A549 (cell line): ENCODE measurements around the gene FASLG. TPM values are rescaled to one million over a fixed set of nuclear protein-coding genes. Genes with fewer than 3 reads are reported as not detected.

Experiments
- ATAC-seq, 2 experiments: fragments of 200-7000 bp in 1 of 2; fragments of >200 bp in 1 of 2; cut with Nextera tagmentation in 1 of 2; cut with Tn5 transposase in 1 of 2; 3 replicates each; pipeline versions ENCODE4 v1.8.0 to v1.9.1; 2018 to 2020; ENCODE audit warnings: mild to moderate bottlenecking in 1 of 2, moderate library complexity in 1 of 2
- CTCF ChIA-PET: fragments of 300-600 bp; sonication (Branson Sonifier 250); formaldehyde crosslinking; extraction: SDS; loops from one replicate; lab custom pipeline; 2021; ENCODE audit warnings: antibody characterized with exemption, inconsistent platforms; lab: Yijun Ruan, JAX
- POLR2A ChIA-PET: fragments of 350-600 bp; formaldehyde crosslinking; extraction: SDS; loops from one replicate; lab custom pipeline; 2021; ENCODE audit warnings: antibody characterized with exemption, inconsistent platforms; lab: Yijun Ruan, JAX
- DNase-seq, 2 experiments: peaks; one replicate each; pipeline versions ENCODE4 v3.0.0 to v3.0.0-alpha.2; 2011 to 2016; ENCODE audit warnings: low read depth in 1 of 2, low spot score in 1 of 2
- FAIRE-seq: peaks from 2 replicates; lab custom pipeline; 2011; peaks lifted over from hg19 to GRCh38; lab: Jason Lieb, UNC
- H3K27ac ChIP-seq, 2 experiments: fragments of >200 bp; sonication (Bioruptor Twin); formaldehyde crosslinking; 3 replicates each; pipeline ENCODE4 v1.5.1; 2016 to 2017
- H3K4me1 ChIP-seq: fragments of >200 bp; sonication (Bioruptor Twin); formaldehyde crosslinking; 3 replicates; pipeline ENCODE4 v1.6.1; 2016
- H3K4me2 ChIP-seq: fragments of >200 bp; sonication (Bioruptor Twin); formaldehyde crosslinking; 3 replicates; pipeline ENCODE4 v1.6.1; 2016
- H3K4me3 ChIP-seq: fragments of >200 bp; sonication (Bioruptor Twin); formaldehyde crosslinking; 3 replicates; pipeline ENCODE4 v1.5.1; 2016
- H3K9me3 ChIP-seq: fragments of >200 bp; sonication (Bioruptor Twin); formaldehyde crosslinking; 3 replicates; pipeline ENCODE4 v1.6.1; 2016
- EHMT2 ChIP-seq: fragments of 200-600 bp; sonication (generic); IDR thresholded peaks from 2 replicates; pipeline ENCODE4 v1.6.1; 2016; ENCODE audit warnings: antibody characterized with exemption, low read depth, mild to moderate bottlenecking, moderate library complexity
- FOXS1 ChIP-seq: fragments of 250-450 bp; sonication (Bioruptor Pico); IDR thresholded peaks from 2 replicates; pipeline ENCODE4 v1.5.0; 2020; ENCODE audit warnings: mild to moderate bottlenecking, moderate library complexity
- HOXB13 ChIP-seq: fragments of 250-450 bp; sonication (Bioruptor Pico); IDR thresholded peaks from 2 replicates; pipeline ENCODE4 v1.5.0; 2020; ENCODE audit warnings: low read depth, mild to moderate bottlenecking, moderate library complexity
- HOXB5 ChIP-seq: fragments of 250-450 bp; sonication (Bioruptor Pico); IDR thresholded peaks from 2 replicates; pipeline ENCODE4 v1.5.0; 2020; ENCODE audit warnings: mild to moderate bottlenecking, moderate library complexity
- KDM1A ChIP-seq: fragments of 200-600 bp; sonication (generic); IDR thresholded peaks from 2 replicates; pipeline ENCODE4 v1.6.1; 2016; ENCODE audit warnings: low read depth, mild to moderate bottlenecking
- MAFK ChIP-seq: fragments of 450-650 bp; IDR thresholded peaks from 2 replicates; pipeline ENCODE4 v1.6.1; 2014; ENCODE audit not compliant: partially characterized antibody
- MYC ChIP-seq: IDR thresholded peaks from 2 replicates; pipeline ENCODE4 v1.6.1; 2012; ENCODE audit warnings: mild to moderate bottlenecking, inconsistent platforms, low read length, improper control_type of control experiment, borderline replicate concordance
- NFE2L2 ChIP-seq: fragments of 150-350 bp; conservative IDR thresholded peaks from 2 replicates; pipeline ENCODE4 v1.6.1; 2014; ENCODE audit warnings: low read length
- PHF8 ChIP-seq: fragments of 200-600 bp; sonication (generic); IDR thresholded peaks from 2 replicates; pipeline ENCODE4 v1.6.1; 2016; ENCODE audit warnings: low read depth, mild to moderate bottlenecking, antibody characterized with exemption, moderate library complexity, borderline replicate concordance
- RFX5 ChIP-seq: fragments of 450-650 bp; IDR thresholded peaks from 2 replicates; pipeline ENCODE4 v1.7.1; 2014; ENCODE audit warnings: antibody characterized with exemption, mild to moderate bottlenecking, moderate library complexity
- SMC3 ChIP-seq: fragments of >200 bp; sonication (Bioruptor Twin); formaldehyde crosslinking; IDR thresholded peaks from 3 replicates; pipeline ENCODE4 v1.6.1; 2018; ENCODE audit warnings: inconsistent platforms
- SREBF2 ChIP-seq: fragments of 450-650 bp; IDR thresholded peaks from 2 replicates; pipeline ENCODE4 v1.6.1; 2014; ENCODE audit warnings: mild to moderate bottlenecking, moderate library complexity
- TFCP2L1 ChIP-seq: fragments of 250-450 bp; sonication (Bioruptor Pico); IDR thresholded peaks from 2 replicates; pipeline ENCODE4 v1.5.0; 2021; ENCODE audit warnings: mild to moderate bottlenecking
- WGBS: methylation state at CpG from one replicate; pipeline ENCODE4 v1.1.6; 2017; ENCODE audit errors: missing lambda C conversion rate; 5-methylcytosine and 5-hydroxymethylcytosine counted together
- polyA plus RNA-seq, 4 experiments: library from polyadenylated mRNA; depleted of rRNA in 3 of 4; stranded (reverse); fragments of >200 nt; fragmentation: RNase III in 1 of 4; extraction: RNeasy Plus Mini Kit Qiagen cat#74134 plus additional on column Dnase treatment in 1 of 4; gene quantifications; 2 replicates in 3 of 4; 3 replicates in 1 of 4; pipeline ENCODE4 v1.2.3, GENCODE V29; 2011 to 2017
- TF ChIP-seq, protein P1 (sequence below): fragments of >200 bp; sonication (Bioruptor Twin); formaldehyde crosslinking; IDR thresholded peaks from 2 replicates; pipeline ENCODE4 v1.6.1; 2016
- TF ChIP-seq, protein P2 (sequence below): fragments of 250-450 bp; sonication (Bioruptor Pico); IDR thresholded peaks from 2 replicates; pipeline ENCODE4 v1.5.0; 2020; ENCODE audit warnings: low read depth, mild to moderate bottlenecking, moderate library complexity
- TF ChIP-seq, protein P3 (sequence below): fragments of >200 bp; sonication (Bioruptor Twin); formaldehyde crosslinking; IDR thresholded peaks from 3 replicates; pipeline ENCODE4 v1.5.1; 2016
- TF ChIP-seq, protein P4 (sequence below): IDR thresholded peaks from 2 replicates; pipeline ENCODE4 v1.6.1; 2012; ENCODE audit warnings: low read depth, borderline replicate concordance
- TF ChIP-seq, protein P5 (sequence below): fragments of 250-450 bp; sonication (Bioruptor Pico); IDR thresholded peaks from 2 replicates; pipeline ENCODE4 v1.5.0; 2021; ENCODE audit warnings: mild to moderate bottlenecking, moderate library complexity, borderline replicate concordance
- TF ChIP-seq, protein P6 (sequence below): fragments of 150-350 bp; IDR thresholded peaks from 2 replicates; pipeline ENCODE4 v1.6.1; 2014; ENCODE audit warnings: low read depth, mild to moderate bottlenecking, low read length

The FASLG gene
- polyA plus RNA-seq, 2 of the 4 experiments (the other 2 are of a cell fraction) = not detected

DNA sequence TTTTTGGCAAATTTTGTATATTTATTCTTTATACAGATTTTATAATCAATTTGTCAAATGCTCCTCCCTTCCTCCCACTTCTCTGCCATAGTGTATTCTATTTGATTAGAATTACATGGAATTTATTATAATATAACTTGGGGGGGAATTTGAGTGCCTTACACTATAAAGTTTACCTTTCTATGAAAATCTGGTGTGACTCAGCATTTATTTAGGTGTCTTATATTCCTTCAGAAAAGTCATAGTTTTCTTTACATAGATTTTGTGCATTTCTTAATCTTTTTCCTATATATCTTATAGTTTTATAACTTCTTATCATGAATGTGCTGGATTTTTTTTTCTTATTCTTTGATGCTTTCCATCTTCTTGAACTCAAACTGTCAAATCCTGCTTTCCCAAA is 21.3 kb downstream of the FASLG start:
- ChIA-PET CTCF (no interaction called here), POLR2A (no interaction called here)
- DNase-seq (no peak), FAIRE-seq (no peak), ATAC-seq (no peak)
- H3K4me2 ChIP-seq = no peak overlapping the region
- H3K9me3 ChIP-seq = 0 out of 3 replicates have a peak, but pooled peaks cover 6% of the 10 kb centered on the region
- H3K27ac ChIP-seq = peak overlapping the region in 1 of 2 experiments; percentile 52; a peak in 1 of 6 replicates
- H3K4me3 ChIP-seq = no peak overlapping the region
- H3K4me1 ChIP-seq = 0 out of 3 replicates have a peak, but pooled peaks cover 3% of the 10 kb centered on the region
- TF ChIP-seq MAFK = peak; percentile 79
- TF ChIP-seq RFX5 = no peak
- no peak for TF ChIP-seq EHMT2
- peak; percentile 77 for TF ChIP-seq NFE2L2
- no peak for TF ChIP-seq PHF8
- TF ChIP-seq, protein P1, sequence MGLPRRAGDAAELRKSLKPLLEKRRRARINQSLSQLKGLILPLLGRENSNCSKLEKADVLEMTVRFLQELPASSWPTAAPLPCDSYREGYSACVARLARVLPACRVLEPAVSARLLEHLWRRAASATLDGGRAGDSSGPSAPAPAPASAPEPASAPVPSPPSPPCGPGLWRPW = no peak
- TF ChIP-seq SREBF2 = no peak
- TF ChIP-seq HOXB5 (CRISPR knock-in tag) = no peak
- no peak for TF ChIP-seq FOXS1

DNA sequence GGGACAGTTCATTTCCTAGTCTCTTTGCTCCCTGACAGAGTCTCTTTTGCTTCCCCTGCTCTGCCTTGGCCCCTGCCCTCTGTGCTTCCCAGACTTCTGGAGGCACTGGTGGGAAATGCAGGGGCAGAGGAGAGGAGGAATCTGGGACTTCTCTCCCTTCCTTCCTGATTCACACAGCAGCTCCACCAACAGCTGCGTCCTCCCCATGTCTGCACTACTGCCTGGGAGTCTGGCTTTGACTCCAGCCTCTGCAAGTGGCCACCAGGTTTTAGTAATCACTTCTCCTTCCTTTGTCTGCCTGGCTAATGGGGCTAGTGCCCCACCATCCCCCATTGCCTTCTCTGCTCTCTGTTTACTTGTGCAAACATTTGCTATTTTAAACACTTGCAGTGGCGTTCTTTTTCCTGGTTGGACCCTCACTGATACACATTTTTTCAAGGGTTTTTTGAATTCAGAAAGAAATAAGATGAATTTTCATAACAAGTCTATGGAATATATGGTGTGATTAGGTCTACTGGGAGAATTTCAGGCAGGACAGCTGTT is 21.9 kb downstream of the FASLG start:
- Histone ChIP-seq H3K4me3 (no peak overlapping the region), H3K4me2 (no peak overlapping the region), H3K4me1 (0 out of 3 replicates have a peak, but pooled peaks cover 3% of the 10 kb centered on the region), H3K27ac (peak overlapping the region in 1 of 2 experiments; percentile 52; a peak in 3 of 6 replicates), H3K9me3 (0 out of 3 replicates have a peak, but pooled peaks cover 6% of the 10 kb centered on the region)
- no peak for DNase-seq
- no peak for ATAC-seq
- FAIRE-seq = no peak
- 85% methylated on average over 2 of the region's 2 CpGs for WGBS
- no peak for TF ChIP-seq MYC
- TF ChIP-seq, protein P2, sequence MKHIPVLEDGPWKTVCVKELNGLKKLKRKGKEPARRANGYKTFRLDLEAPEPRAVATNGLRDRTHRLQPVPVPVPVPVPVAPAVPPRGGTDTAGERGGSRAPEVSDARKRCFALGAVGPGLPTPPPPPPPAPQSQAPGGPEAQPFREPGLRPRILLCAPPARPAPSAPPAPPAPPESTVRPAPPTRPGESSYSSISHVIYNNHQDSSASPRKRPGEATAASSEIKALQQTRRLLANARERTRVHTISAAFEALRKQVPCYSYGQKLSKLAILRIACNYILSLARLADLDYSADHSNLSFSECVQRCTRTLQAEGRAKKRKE = no peak
- TF ChIP-seq, protein P3, sequence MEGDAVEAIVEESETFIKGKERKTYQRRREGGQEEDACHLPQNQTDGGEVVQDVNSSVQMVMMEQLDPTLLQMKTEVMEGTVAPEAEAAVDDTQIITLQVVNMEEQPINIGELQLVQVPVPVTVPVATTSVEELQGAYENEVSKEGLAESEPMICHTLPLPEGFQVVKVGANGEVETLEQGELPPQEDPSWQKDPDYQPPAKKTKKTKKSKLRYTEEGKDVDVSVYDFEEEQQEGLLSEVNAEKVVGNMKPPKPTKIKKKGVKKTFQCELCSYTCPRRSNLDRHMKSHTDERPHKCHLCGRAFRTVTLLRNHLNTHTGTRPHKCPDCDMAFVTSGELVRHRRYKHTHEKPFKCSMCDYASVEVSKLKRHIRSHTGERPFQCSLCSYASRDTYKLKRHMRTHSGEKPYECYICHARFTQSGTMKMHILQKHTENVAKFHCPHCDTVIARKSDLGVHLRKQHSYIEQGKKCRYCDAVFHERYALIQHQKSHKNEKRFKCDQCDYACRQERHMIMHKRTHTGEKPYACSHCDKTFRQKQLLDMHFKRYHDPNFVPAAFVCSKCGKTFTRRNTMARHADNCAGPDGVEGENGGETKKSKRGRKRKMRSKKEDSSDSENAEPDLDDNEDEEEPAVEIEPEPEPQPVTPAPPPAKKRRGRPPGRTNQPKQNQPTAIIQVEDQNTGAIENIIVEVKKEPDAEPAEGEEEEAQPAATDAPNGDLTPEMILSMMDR = no peak
- TF ChIP-seq KDM1A = no peak
- no peak for TF ChIP-seq SMC3
- TF ChIP-seq, protein P4, sequence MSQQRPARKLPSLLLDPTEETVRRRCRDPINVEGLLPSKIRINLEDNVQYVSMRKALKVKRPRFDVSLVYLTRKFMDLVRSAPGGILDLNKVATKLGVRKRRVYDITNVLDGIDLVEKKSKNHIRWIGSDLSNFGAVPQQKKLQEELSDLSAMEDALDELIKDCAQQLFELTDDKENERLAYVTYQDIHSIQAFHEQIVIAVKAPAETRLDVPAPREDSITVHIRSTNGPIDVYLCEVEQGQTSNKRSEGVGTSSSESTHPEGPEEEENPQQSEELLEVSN = no peak
- TF ChIP-seq TFCP2L1 (CRISPR knock-in tag) = no peak
- TF ChIP-seq, protein P5, sequence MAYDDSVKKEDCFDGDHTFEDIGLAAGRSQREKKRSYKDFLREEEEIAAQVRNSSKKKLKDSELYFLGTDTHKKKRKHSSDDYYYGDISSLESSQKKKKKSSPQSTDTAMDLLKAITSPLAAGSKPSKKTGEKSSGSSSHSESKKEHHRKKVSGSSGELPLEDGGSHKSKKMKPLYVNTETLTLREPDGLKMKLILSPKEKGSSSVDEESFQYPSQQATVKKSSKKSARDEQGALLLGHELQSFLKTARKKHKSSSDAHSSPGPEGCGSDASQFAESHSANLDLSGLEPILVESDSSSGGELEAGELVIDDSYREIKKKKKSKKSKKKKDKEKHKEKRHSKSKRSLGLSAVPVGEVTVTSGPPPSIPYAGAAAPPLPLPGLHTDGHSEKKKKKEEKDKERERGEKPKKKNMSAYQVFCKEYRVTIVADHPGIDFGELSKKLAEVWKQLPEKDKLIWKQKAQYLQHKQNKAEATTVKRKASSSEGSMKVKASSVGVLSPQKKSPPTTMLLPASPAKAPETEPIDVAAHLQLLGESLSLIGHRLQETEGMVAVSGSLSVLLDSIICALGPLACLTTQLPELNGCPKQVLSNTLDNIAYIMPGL (CRISPR knock-in tag) = no peak
- TF ChIP-seq MAFK = no peak
- no peak for TF ChIP-seq HOXB13
- TF ChIP-seq, protein P1 = no peak
- TF ChIP-seq, protein P6, sequence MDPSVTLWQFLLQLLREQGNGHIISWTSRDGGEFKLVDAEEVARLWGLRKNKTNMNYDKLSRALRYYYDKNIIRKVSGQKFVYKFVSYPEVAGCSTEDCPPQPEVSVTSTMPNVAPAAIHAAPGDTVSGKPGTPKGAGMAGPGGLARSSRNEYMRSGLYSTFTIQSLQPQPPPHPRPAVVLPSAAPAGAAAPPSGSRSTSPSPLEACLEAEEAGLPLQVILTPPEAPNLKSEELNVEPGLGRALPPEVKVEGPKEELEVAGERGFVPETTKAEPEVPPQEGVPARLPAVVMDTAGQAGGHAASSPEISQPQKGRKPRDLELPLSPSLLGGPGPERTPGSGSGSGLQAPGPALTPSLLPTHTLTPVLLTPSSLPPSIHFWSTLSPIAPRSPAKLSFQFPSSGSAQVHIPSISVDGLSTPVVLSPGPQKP = no peak
- POLR2A ChIA-PET = no interaction called here
- CTCF ChIA-PET = no interaction called here
